Right lobe of liver (tissue), 4 donors: ENCODE results near the gene GRIN3B.

Experiments used
- POLR2A ChIP-seq: fragments of 450-650 bp; IDR thresholded peaks from one replicate; pipeline ENCODE4 v1.6.1; 2017; ENCODE audit warnings: antibody characterized with exemption, mild to moderate bottlenecking
- TF ChIP-seq, protein P1 (sequence below), 4 donors: fragments of 200-600 bp in 3 of 4; fragments of 450-650 bp in 1 of 4; IDR thresholded peaks; one replicate each; pipeline versions ENCODE4 v1.5.1 to v1.8.0; 2016 to 2022; ENCODE audit warnings: antibody characterized with exemption in 4 of 4, mild to moderate bottlenecking in 2 of 4
- donor health status: DM: no; HTN: no; CAD: no.
- donor health status: DM: no; HTN: no; CAD: no.
- donor health status: DM: no; HTN: yes; CAD: no.

DNA sequence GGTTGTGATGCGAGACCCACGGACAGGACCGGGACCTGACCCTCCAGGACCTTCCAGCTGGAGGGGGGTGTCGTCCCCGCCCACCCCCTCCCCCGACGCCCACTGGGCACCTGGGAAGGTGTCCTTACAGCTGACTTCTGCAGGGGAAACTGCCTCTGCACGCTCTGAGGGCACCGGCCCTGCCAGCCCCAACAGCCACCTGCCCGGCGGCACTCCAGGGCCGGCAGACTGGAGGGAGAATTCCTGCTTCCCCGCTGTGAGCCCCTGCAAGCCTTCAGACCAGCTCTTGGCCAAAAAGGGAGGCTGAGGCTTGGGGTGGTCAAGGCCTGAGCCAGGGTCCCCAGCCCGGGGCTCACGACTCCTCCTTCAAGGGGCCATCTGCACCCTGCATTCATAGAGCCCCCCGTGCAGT is 27.4 kb downstream of the GRIN3B start:
- TF ChIP-seq, protein P1, sequence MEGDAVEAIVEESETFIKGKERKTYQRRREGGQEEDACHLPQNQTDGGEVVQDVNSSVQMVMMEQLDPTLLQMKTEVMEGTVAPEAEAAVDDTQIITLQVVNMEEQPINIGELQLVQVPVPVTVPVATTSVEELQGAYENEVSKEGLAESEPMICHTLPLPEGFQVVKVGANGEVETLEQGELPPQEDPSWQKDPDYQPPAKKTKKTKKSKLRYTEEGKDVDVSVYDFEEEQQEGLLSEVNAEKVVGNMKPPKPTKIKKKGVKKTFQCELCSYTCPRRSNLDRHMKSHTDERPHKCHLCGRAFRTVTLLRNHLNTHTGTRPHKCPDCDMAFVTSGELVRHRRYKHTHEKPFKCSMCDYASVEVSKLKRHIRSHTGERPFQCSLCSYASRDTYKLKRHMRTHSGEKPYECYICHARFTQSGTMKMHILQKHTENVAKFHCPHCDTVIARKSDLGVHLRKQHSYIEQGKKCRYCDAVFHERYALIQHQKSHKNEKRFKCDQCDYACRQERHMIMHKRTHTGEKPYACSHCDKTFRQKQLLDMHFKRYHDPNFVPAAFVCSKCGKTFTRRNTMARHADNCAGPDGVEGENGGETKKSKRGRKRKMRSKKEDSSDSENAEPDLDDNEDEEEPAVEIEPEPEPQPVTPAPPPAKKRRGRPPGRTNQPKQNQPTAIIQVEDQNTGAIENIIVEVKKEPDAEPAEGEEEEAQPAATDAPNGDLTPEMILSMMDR (IDR thresholded peaks at IDR 0.05): no peak
- TF ChIP-seq POLR2A: no peak
